Subcutaneous adipose tissue (tissue), 4 donors: ENCODE results near the gene CCNF. TPM values are rescaled to one million over a fixed set of nuclear protein-coding genes. Genes with fewer than 3 reads are reported as not detected.

ENCODE experiments used
- CTCF ChIP-seq: fragments of 450-650 bp; IDR thresholded peaks from one replicate; pipeline ENCODE4 v1.5.1; 2016; ENCODE audit warnings: low read depth, mild to moderate bottlenecking, control low read depth, antibody characterized with exemption, moderate library complexity
- total RNA-seq, 4 donors: library from RNA; depleted of rRNA; stranded (reverse); fragments of >200 nt; gene quantifications; one replicate each; pipeline ENCODE4 v1.1.0, GENCODE V29; 2016

The CCNF gene
- total RNA-seq, 4 donors from 2014 or later, result 1.8 to 5.1 (median 2.0) TPM

- no peak for TF ChIP-seq CTCF
Measured at GRCh38 chr16:2447920-2448583, 18.8 kb downstream of the CCNF start.

- no peak for TF ChIP-seq CTCF
Measured at GRCh38 chr16:2449118-2449517, 19.9 kb downstream of the CCNF start.

GRCh38 chr16:2450535-2450934, 21.3 kb downstream of the CCNF start:
- TF ChIP-seq CTCF, result no peak

- TF ChIP-seq CTCF, result no peak
Measured at GRCh38 chr16:2450975-2451381, 21.7 kb downstream of the CCNF start.

GRCh38 chr16:2451851-2452320, 22.6 kb downstream of the CCNF start:
- TF ChIP-seq CTCF, result no peak

GRCh38 chr16:2452650-2453049, 23.4 kb downstream of the CCNF start:
- no peak for TF ChIP-seq CTCF

GRCh38 chr16:2455081-2455845, 26.0 kb downstream of the CCNF start:
- no peak for TF ChIP-seq CTCF
